ENCODE results near the gene ANKRD60. TPM values are rescaled to one million over a fixed set of nuclear protein-coding genes. Genes with fewer than 3 reads are reported as not detected.

Gene ANKRD60
- total and polyA plus RNA-seq, 2 experiments from 2014 or later: not detected

GRCh38 chr20:58254890-58255289 lies 26.4 kb upstream of the ANKRD60 start:
- no peaks in the 10 kb centered on the region for H3K9me2 ChIP-seq (replicated peaks; ENCODE audit: insufficient read depth)
- DNase-seq (ENCODE audit: low spot score): no peak
- no peaks in the 10 kb centered on the region for H4K20me1 ChIP-seq (ENCODE audit: insufficient read depth, poor library complexity, severe bottlenecking)
- no peaks in the 10 kb centered on the region for H3K36me3 ChIP-seq (replicated peaks; ENCODE audit: insufficient read depth, low read depth)
- H3K79me2 ChIP-seq: no peaks in the 10 kb centered on the region
- H3K27me3 ChIP-seq: no peaks in the 10 kb centered on the region
- no peak overlapping the region for H3K4me3 ChIP-seq
- H3K9me3 ChIP-seq (ENCODE audit: low read depth): no peaks in the 10 kb centered on the region
- H3K4me2 ChIP-seq: no peak overlapping the region
- no peaks in the 10 kb centered on the region for H3K4me1 ChIP-seq (ENCODE audit: insufficient read depth)
- H2AFZ ChIP-seq: no peak overlapping the region
- TF ChIP-seq EZH2phosphoT487 (IDR thresholded peaks at IDR 0.05; ENCODE audit: low read depth, severe bottlenecking, unreplicated experiment): no peak
- TF ChIP-seq EZH2 (IDR thresholded peaks at IDR 0.05; ENCODE audit: borderline replicate concordance): no peak
- TF ChIP-seq CTCF (IDR thresholded peaks at IDR 0.05; ENCODE audit: poor library complexity): no peak
- H3K27ac ChIP-seq: no peak overlapping the region

GRCh38 chr20:58251979-58252591 lies 23.6 kb upstream of the ANKRD60 start:
- peak overlapping the region; percentile 18 for H3K27ac ChIP-seq
- 75% methylated on average over 2 of the region's 2 CpGs for WGBS (ENCODE audit: low lambda C conversion rate, missing lambda C conversion rate)

GRCh38 chr20:58251348-58251978 lies 23.0 kb upstream of the ANKRD60 start:
- DNase-seq (ENCODE audit: low spot score): no peak
- 63% methylated on average over 8 of the region's 8 CpGs for WGBS (ENCODE audit: low lambda C conversion rate, missing lambda C conversion rate)
- H3K4me1 ChIP-seq (ENCODE audit: insufficient read depth): no peaks in the 10 kb centered on the region

More at GRCh38 chr20:58251979-58252591, 23.6 kb upstream of the ANKRD60 start:
- Histone ChIP-seq H3K9me2 (replicated peaks; ENCODE audit: insufficient read depth) (no peaks in the 10 kb centered on the region), H3K4me1 (ENCODE audit: insufficient read depth) (no peaks in the 10 kb centered on the region), H4K20me1 (ENCODE audit: insufficient read depth, poor library complexity, severe bottlenecking) (no peaks in the 10 kb centered on the region), H3K9me3 (ENCODE audit: low read depth) (no peaks in the 10 kb centered on the region), H3K27me3 (no peaks in the 10 kb centered on the region), H3K4me3 (no peak overlapping the region), H3K4me2 (no peak overlapping the region), H2AFZ (no peak overlapping the region), H3K79me2 (no peaks in the 10 kb centered on the region), H3K36me3 (replicated peaks; ENCODE audit: insufficient read depth, low read depth) (no peaks in the 10 kb centered on the region)
- DNase-seq (ENCODE audit: low spot score): peak; percentile 45
- TF ChIP-seq EZH2 (IDR thresholded peaks at IDR 0.05; ENCODE audit: borderline replicate concordance): no peak
- TF ChIP-seq CTCF (IDR thresholded peaks at IDR 0.05; ENCODE audit: poor library complexity): no peak
- TF ChIP-seq EZH2phosphoT487 (IDR thresholded peaks at IDR 0.05; ENCODE audit: low read depth, severe bottlenecking, unreplicated experiment): no peak

More at GRCh38 chr20:58251348-58251978, 23.0 kb upstream of the ANKRD60 start:
- Histone ChIP-seq H3K27ac (peak overlapping the region; percentile 18), H3K9me3 (ENCODE audit: low read depth) (no peaks in the 10 kb centered on the region), H3K36me3 (replicated peaks; ENCODE audit: insufficient read depth, low read depth) (no peaks in the 10 kb centered on the region), H3K79me2 (no peaks in the 10 kb centered on the region), H3K27me3 (no peaks in the 10 kb centered on the region), H4K20me1 (ENCODE audit: insufficient read depth, poor library complexity, severe bottlenecking) (no peaks in the 10 kb centered on the region), H3K4me2 (no peak overlapping the region), H2AFZ (no peak overlapping the region), H3K4me3 (no peak overlapping the region), H3K9me2 (replicated peaks; ENCODE audit: insufficient read depth) (no peaks in the 10 kb centered on the region)
- TF ChIP-seq CTCF (IDR thresholded peaks at IDR 0.05; ENCODE audit: poor library complexity): no peak
- no peak for TF ChIP-seq EZH2 (IDR thresholded peaks at IDR 0.05; ENCODE audit: borderline replicate concordance)
- no peak for TF ChIP-seq EZH2phosphoT487 (IDR thresholded peaks at IDR 0.05; ENCODE audit: low read depth, severe bottlenecking, unreplicated experiment)
